Stomach smooth muscle (tissue), 2 donors: Measurements from ENCODE around the gene DYNC1I1.

ENCODE experiments used
- H3K27ac ChIP-seq: one replicate; pipeline ENCODE4 v1.7.0; 2013; ENCODE audit warnings: mild to moderate bottlenecking, low read length, inconsistent platforms
- H3K27me3 ChIP-seq, 2 donors: one replicate each; pipeline ENCODE4 v1.7.0; 2013; ENCODE audit warnings: low read length in 2 of 2; ENCODE audit not compliant: insufficient read depth in 2 of 2, control insufficient read depth in 1 of 2
- H3K36me3 ChIP-seq, 2 donors: one replicate each; pipeline ENCODE4 v1.7.0; 2013; ENCODE audit warnings: low read length in 2 of 2; ENCODE audit not compliant: control insufficient read depth in 2 of 2, insufficient read depth in 2 of 2
- H3K4me1 ChIP-seq: one replicate; pipeline ENCODE4 v1.7.0; 2013; ENCODE audit warnings: low read length; ENCODE audit not compliant: control insufficient read depth, insufficient read depth
- H3K4me3 ChIP-seq, 2 donors: one replicate each; pipeline ENCODE4 v1.7.0; 2013; ENCODE audit warnings: low read length in 2 of 2
- H3K9ac ChIP-seq, 2 donors: one replicate each; pipeline ENCODE4 v1.7.0; 2013; ENCODE audit warnings: low read length in 2 of 2, mild to moderate bottlenecking in 1 of 2
- H3K9me3 ChIP-seq, 2 donors: one replicate each; pipeline ENCODE4 v1.7.0; 2013; ENCODE audit warnings: low read length in 2 of 2; ENCODE audit not compliant: control insufficient read depth in 2 of 2
- donor health status: healthy.
- donor health status: Pancreatic carcinoma.

The DYNC1I1 gene

GRCh38 chr7:95993380-95993779 is 221.0 kb downstream of the DYNC1I1 start:
- Histone ChIP-seq H3K9ac (no peak overlapping the region), H3K27me3 (no peaks in the 10 kb centered on the region), H3K27ac (no peak overlapping the region), H3K9me3 (no peaks in the 10 kb centered on the region), H3K36me3 (peaks cover 3 to 6% of the 10 kb centered on the region in 2 donors), H3K4me1 (no peaks in the 10 kb centered on the region), H3K4me3 (no peak overlapping the region)

- no peak overlapping the region for H3K27ac ChIP-seq
- H3K9me3 ChIP-seq: no peaks in the 10 kb centered on the region
- no peaks in the 10 kb centered on the region for H3K27me3 ChIP-seq
- H3K36me3 ChIP-seq: peaks cover 7% of the 10 kb centered on the region in 2 donors
- no peak overlapping the region for H3K4me3 ChIP-seq
- no peaks in the 10 kb centered on the region for H3K4me1 ChIP-seq
- H3K9ac ChIP-seq: no peak overlapping the region
These were observed 223.8 kb downstream of the DYNC1I1 start for GRCh38 chr7:95996174-95996573.

GRCh38 chr7:95996886-95997285 is 224.5 kb downstream of the DYNC1I1 start:
- Histone ChIP-seq H3K27me3 (no peaks in the 10 kb centered on the region), H3K27ac (no peak overlapping the region), H3K4me1 (no peaks in the 10 kb centered on the region), H3K36me3 (peaks cover 7 to 9% of the 10 kb centered on the region in 2 donors), H3K4me3 (no peak overlapping the region), H3K9ac (no peak overlapping the region), H3K9me3 (no peaks in the 10 kb centered on the region)

GRCh38 chr7:95997632-95998031 is 225.3 kb downstream of the DYNC1I1 start:
- Histone ChIP-seq H3K9ac (no peak overlapping the region), H3K27me3 (no peaks in the 10 kb centered on the region), H3K36me3 (peaks cover 7 to 9% of the 10 kb centered on the region in 2 donors), H3K9me3 (no peaks in the 10 kb centered on the region), H3K4me1 (no peaks in the 10 kb centered on the region), H3K27ac (no peak overlapping the region), H3K4me3 (no peak overlapping the region)

GRCh38 chr7:95999481-95999880 is 227.1 kb downstream of the DYNC1I1 start:
- Histone ChIP-seq H3K27ac (no peak overlapping the region), H3K9me3 (no peaks in the 10 kb centered on the region)

GRCh38 chr7:96004578-96004977 is 232.2 kb downstream of the DYNC1I1 start:
- Histone ChIP-seq H3K4me1 (no peaks in the 10 kb centered on the region), H3K4me3 (no peak overlapping the region), H3K27me3 (no peaks in the 10 kb centered on the region), H3K27ac (no peak overlapping the region), H3K9ac (no peak overlapping the region), H3K9me3 (no peaks in the 10 kb centered on the region), H3K36me3 (peaks cover 4% of the 10 kb centered on the region in 2 donors)

More at GRCh38 chr7:95999481-95999880, 227.1 kb downstream of the DYNC1I1 start:
- Histone ChIP-seq H3K9ac (no peak overlapping the region), H3K36me3 (peaks cover 7 to 9% of the 10 kb centered on the region in 2 donors), H3K4me3 (no peak overlapping the region), H3K27me3 (no peaks in the 10 kb centered on the region), H3K4me1 (no peaks in the 10 kb centered on the region)

GRCh38 chr7:96005271-96005670 is 232.9 kb downstream of the DYNC1I1 start:
- no peak overlapping the region for H3K27ac ChIP-seq
- no peaks in the 10 kb centered on the region for H3K27me3 ChIP-seq
- no peaks in the 10 kb centered on the region for H3K4me1 ChIP-seq

GRCh38 chr7:96009148-96009547 is 236.8 kb downstream of the DYNC1I1 start:
- H3K27ac ChIP-seq: no peak overlapping the region
- no peaks in the 10 kb centered on the region for H3K27me3 ChIP-seq
- no peak overlapping the region for H3K4me3 ChIP-seq
- H3K36me3 ChIP-seq: no peaks in the 10 kb centered on the region
- no peaks in the 10 kb centered on the region for H3K4me1 ChIP-seq
- no peak overlapping the region for H3K9ac ChIP-seq
- no peaks in the 10 kb centered on the region for H3K9me3 ChIP-seq

More at GRCh38 chr7:96005271-96005670, 232.9 kb downstream of the DYNC1I1 start:
- Histone ChIP-seq H3K4me3 (no peak overlapping the region), H3K36me3 (peaks cover 4% of the 10 kb centered on the region in 2 donors), H3K9me3 (no peaks in the 10 kb centered on the region), H3K9ac (no peak overlapping the region)

- no peak overlapping the region for H3K9ac ChIP-seq
- H3K36me3 ChIP-seq: no peaks in the 10 kb centered on the region
- H3K27me3 ChIP-seq: no peaks in the 10 kb centered on the region
- H3K4me1 ChIP-seq: no peaks in the 10 kb centered on the region
- H3K27ac ChIP-seq: no peak overlapping the region
- H3K4me3 ChIP-seq: no peak overlapping the region
- no peaks in the 10 kb centered on the region for H3K9me3 ChIP-seq
These were observed 241.5 kb downstream of the DYNC1I1 start for GRCh38 chr7:96013836-96014235.

GRCh38 chr7:96014617-96015016 is 242.3 kb downstream of the DYNC1I1 start:
- Histone ChIP-seq H3K9ac (no peak overlapping the region), H3K4me1 (no peaks in the 10 kb centered on the region), H3K27me3 (no peaks in the 10 kb centered on the region), H3K9me3 (no peaks in the 10 kb centered on the region), H3K27ac (no peak overlapping the region), H3K4me3 (no peak overlapping the region), H3K36me3 (no peaks in the 10 kb centered on the region)

- Histone ChIP-seq H3K27me3 (no peaks in the 10 kb centered on the region), H3K4me3 (no peak overlapping the region), H3K4me1 (no peaks in the 10 kb centered on the region), H3K36me3 (no peaks in the 10 kb centered on the region), H3K27ac (no peak overlapping the region), H3K9ac (no peak overlapping the region), H3K9me3 (no peaks in the 10 kb centered on the region)
These were observed 243.8 kb downstream of the DYNC1I1 start for GRCh38 chr7:96016056-96016586.
